Endometrial microvascular endothelial cells (primary cell): ENCODE results near the gene TJP1. TPM values are rescaled to one million over a fixed set of nuclear protein-coding genes. Genes with fewer than 3 reads are reported as not detected.

Source experiments
- in situ Hi-C: cut with HindIII; loops from 2 replicates; pipeline ENCODE4 v1.10.0; 2017; ENCODE audit warnings: low sequenced_read_pairs, low pct_unique_long_range_greater_than_20kb; ENCODE audit errors: inconsistent ontology term
- total RNA-seq: library from RNA; depleted of rRNA; stranded (reverse); fragments of >200 nt; gene quantifications from one replicate; pipeline ENCODE4 v1.2.3, GENCODE V29; 2015; ENCODE audit errors: inconsistent ontology term

TJP1 gene
- 56.6 TPM for total RNA-seq

- in situ Hi-C loops, result no loop called here
Measured at GRCh38 chr15:29822100-29822683, at the start of gene TJP1. TSS of gene TJP1 (minus strand) at chr15:29822468. CDS start at chr15:29822028, 440 bp downstream.

GRCh38 chr15:29871401-29871800 lies 49.1 kb upstream of the TJP1 start:
- in situ Hi-C loops, result no loop called here

GRCh38 chr15:29870495-29871151 lies 48.4 kb upstream of the TJP1 start:
- in situ Hi-C loops, result no loop called here

GRCh38 chr15:29867241-29868000 lies 45.2 kb upstream of the TJP1 start:
- in situ Hi-C loops, result loop anchor here (5.0 kb wide), 1 partner anchor 40 kb away; no protein-coding TSS in a partner anchor

- in situ Hi-C loops, result loop anchor here (5.0 kb wide), 1 partner anchor 39 kb away; no protein-coding TSS in a partner anchor
Measured at GRCh38 chr15:29866337-29866736, 44.1 kb upstream of the TJP1 start.

GRCh38 chr15:29864501-29864900 lies 42.2 kb upstream of the TJP1 start:
- in situ Hi-C loops, result no loop called here

- in situ Hi-C loops, result no loop called here
Measured at GRCh38 chr15:29863438-29863837, 41.2 kb upstream of the TJP1 start.

- in situ Hi-C loops, result no loop called here
Measured at GRCh38 chr15:29862271-29862670, 40.0 kb upstream of the TJP1 start.

GRCh38 chr15:29860872-29861271 lies 38.6 kb upstream of the TJP1 start:
- in situ Hi-C loops, result no loop called here

- in situ Hi-C loops, result no loop called here
Measured at GRCh38 chr15:29859973-29860715, 37.9 kb upstream of the TJP1 start.

- in situ Hi-C loops, result no loop called here
Measured at GRCh38 chr15:29859293-29859692, 37.0 kb upstream of the TJP1 start.

GRCh38 chr15:29857221-29857789 lies 35.0 kb upstream of the TJP1 start:
- in situ Hi-C loops, result no loop called here

- in situ Hi-C loops, result no loop called here
Measured at GRCh38 chr15:29854413-29854812, 32.1 kb upstream of the TJP1 start.

- in situ Hi-C loops, result no loop called here
Measured at GRCh38 chr15:29853211-29853987, 31.1 kb upstream of the TJP1 start.

GRCh38 chr15:29852201-29852600 lies 29.9 kb upstream of the TJP1 start:
- in situ Hi-C loops, result no loop called here

GRCh38 chr15:29849716-29850115 lies 27.4 kb upstream of the TJP1 start:
- in situ Hi-C loops, result no loop called here

GRCh38 chr15:29849218-29849617 lies 26.9 kb upstream of the TJP1 start:
- in situ Hi-C loops, result no loop called here

GRCh38 chr15:29844290-29844903 lies 22.1 kb upstream of the TJP1 start:
- in situ Hi-C loops, result no loop called here
